NCI-H1417 (cell line): ENCODE measurements around the gene SYNGR1.
A peak's percentile ranks its signal among the peaks of the same experiment; 100 is the strongest.

Source experiments
- DNase-seq, 3 experiments: peaks; one replicate each; lab custom pipeline; 2025; lab: John Stamatoyannopoulos, UW

The SYNGR1 gene

DNA sequence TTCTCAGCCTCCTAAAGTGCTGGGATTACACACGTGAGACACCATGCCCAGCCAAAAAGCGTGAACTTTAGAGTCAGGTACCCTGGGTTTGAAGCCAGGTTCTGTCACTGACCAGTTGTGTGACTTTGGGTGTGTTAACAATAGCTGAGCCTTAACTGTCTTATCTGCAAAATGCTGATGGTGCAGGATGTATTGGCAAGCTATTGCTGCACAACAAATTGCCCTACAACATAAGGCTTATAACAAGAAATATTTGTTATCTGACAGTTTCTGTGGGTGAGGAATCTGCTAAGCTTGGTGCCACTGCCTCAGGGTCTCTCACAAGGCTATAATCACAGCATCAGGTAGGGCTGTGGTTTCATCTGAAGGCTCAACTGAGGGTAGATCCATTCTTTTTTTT lies 21.9 kb downstream of the SYNGR1 start:
- no peak for DNase-seq

DNA sequence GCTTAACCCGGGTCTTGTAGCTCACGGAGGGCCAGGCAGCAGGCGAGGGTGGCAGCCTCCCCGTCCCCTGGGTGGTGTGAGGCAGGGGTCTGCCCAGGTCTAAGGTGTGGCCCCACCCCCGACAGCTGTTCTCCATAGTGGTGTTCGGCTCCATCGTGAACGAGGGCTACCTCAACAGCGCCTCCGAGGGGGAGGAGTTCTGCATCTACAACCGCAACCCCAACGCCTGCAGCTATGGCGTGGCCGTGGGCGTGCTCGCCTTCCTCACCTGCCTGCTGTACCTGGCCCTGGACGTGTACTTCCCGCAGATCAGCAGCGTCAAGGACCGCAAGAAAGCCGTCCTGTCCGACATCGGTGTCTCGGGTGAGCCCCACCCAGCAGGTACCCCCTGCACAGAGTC lies 24.4 kb downstream of the SYNGR1 start:
- DNase-seq = no peak

DNA sequence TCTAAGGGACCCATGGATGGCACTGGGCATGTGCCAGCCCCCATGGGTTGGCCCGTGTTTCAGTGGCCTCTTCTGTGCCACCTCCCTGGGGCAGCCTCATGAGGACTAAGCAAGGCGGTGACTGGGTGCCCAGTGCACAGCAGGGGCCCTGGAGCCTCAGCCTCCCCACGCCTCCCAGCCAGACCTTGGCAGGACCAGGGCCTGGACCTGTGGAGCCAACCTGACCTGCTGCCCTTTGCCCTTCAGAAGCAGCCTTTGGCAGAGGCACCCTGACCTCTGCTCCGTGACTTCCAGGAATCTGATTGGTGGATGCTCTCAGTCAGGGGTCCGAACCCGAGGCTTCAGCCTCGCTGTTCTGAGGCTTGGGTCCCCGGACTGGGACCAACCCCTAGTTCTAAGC lies 25.0 kb downstream of the SYNGR1 start:
- no peak for DNase-seq

DNA sequence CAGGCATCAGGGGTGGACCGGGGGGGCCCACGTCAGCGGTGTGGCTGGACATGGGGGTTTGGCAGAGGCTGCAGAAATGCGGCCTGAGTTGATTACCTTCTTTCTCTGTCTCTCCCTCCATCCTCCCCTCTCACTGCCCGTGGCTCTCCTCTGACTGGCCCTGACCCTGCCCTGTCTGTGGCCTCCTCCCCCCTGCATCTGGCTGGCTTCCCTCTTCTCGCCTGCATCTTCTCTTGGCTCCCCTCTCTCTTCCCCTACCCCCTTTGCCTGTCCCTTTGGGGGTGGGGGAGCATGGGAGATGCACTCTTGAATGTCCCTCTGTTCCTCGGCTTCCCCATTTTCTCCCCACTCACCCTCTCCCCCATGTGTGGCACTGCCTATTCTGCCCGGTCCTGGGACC lies 25.9 kb downstream of the SYNGR1 start:
- no peak for DNase-seq

DNA sequence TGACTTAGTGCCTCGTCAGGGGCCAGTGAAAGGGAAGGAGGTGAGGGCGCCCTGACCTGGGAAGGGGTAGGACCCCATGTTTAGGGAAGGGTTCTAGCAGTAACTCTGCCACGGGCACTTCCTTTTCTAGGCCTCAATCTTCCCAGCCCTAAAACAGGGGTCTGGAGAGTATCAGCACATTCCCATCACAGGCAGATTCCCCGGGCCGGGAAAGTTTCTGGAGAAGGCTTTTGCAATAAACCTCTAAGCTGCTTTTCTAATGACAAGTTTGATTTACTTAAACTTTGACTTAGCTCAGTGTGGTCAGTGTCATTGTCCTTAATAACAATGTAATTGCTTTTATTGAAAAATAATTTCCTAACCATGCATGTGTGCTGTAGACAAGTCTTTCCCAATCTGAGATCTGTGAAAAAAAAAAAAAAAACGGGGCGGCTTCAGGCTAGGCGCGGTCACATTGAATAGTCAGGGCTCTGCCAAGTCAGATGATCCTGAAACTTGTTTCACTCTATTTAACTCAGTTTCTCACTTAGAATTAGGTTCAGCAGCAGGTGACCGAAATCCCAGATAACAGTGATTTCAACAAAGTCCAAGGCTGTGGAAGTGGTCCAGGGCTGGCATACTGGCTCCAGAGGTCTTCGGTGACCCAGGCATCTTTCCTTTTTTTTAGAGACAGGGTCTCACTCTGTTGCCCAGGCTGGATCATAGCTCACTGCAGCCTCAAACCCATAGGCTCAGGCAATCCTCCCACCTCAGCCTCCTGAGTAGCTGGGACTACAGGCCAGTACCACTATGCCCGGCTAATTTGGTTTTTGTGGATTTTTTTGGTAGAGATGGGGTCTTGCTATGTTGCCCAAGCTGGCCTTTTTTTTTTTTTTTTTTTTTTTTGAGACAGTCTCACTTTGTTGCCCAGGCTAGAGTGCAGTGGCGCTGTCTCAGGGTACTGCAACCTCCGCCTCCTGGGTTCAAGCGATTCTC lies 30.3 kb downstream of the SYNGR1 start:
- DNase-seq = no peak

DNA sequence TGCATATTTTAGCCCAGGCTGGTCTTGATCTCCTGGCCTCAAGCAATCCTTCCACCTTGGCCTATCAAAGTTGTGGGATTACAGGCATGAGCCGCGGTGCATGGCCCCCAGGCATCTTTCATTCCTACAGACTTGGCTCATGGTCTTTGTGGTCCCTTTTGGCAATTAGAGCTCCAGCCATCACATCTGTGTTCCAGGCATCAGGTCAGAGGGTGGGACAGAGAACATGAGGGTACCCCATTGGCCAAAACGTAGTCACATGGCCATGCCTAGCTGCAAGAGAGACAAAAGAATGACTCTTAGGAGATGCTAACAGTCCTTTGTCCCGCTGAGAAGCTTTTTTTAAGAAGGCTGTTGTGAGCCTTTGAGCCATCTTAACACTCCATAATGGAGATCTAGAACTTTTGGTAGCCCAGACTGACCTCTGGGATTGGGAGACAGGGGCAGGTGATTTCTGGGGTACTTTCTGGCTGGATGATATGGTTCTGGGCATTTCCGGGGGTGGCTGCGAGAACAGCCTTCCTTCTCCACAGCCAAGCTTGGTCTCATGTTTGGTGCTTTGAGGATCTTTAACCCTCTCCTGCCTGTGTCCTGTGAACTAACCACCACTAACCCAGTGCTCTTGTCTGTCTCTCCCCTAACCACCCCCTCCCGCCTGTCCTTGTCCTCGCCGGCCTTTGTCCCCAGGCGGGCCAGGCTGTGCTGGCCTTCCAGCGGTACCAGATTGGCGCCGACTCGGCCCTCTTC lies 31.4 kb downstream of the SYNGR1 start:
- DNase-seq = no peak

DNA sequence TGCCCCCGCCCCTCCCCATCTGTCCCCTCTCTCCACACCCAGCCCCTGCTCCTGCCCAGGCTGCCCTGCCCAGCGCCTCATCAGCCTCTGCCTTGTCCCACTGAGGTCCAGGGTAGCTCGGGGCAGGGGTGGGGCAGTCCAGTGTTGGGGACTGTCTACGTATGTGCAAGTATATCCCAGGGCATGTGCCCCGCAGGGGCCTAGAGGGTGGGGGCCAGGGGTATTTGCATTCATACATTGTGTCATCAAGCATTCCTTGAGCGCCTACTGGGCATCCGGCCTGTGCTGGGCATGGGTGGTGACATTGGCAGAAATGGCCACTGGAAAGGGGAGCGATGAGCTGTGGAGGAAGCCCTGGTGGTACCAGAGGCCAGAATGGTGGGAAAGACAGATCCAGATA lies 32.1 kb downstream of the SYNGR1 start:
- DNase-seq = no peak

DNA sequence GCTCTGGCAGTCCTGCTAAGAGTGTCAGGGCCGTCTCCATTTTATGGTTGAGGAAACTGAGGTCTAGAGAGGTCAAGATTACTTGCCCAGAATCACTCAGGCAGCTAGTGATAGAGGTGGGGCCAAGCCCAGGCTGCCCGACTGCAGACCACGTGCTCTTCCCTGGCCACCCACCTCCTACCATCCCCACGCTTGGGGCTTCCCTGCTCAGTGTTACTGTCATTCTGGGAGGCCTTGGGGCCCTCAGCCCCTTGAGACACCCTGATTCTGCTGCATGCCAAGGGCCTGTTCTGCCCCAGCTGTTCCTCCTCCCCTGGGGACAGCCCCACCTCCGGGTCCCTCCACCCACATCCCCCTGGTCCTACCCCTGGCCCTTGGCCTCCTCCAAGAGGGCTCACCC lies 32.6 kb downstream of the SYNGR1 start:
- no peak for DNase-seq

DNA sequence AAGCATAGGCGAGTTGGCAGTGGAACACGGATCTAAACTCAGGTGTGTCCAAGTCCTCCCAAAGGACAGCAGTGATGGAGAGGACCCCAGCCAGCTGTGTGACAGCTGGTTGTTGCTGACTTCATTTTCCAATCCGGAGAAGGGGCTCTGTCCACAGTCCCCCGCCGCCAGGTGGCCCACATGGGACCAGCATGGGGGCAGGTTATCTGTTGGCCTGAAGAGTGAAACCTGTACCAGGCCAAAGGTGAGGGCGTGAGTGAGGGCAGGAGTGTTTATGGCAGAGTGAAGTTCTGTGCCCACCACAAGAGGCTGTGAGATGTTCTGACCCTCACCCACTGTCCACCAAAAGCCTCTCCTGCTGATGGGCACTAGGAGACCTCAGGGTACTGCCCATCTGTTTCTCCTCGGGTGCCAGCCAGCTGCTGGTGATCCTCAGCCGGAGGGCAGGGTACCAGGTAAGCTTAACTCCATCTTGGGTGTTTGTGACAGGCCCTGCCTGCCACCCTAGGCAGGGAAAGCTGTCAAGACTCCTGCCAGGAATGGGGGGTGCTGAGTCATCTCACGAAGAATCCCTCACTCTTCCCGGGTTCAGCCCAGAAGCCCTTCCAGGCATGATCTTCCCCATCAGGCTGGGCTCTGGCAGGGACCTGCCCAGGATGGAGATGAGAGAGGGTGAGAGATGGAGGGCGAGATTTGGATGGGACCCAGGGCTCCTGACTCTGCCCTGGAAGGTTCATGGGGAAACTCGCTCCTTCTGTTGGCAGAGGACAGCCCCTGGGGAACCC lies 34.2 kb downstream of the SYNGR1 start:
- DNase-seq = no peak

DNA sequence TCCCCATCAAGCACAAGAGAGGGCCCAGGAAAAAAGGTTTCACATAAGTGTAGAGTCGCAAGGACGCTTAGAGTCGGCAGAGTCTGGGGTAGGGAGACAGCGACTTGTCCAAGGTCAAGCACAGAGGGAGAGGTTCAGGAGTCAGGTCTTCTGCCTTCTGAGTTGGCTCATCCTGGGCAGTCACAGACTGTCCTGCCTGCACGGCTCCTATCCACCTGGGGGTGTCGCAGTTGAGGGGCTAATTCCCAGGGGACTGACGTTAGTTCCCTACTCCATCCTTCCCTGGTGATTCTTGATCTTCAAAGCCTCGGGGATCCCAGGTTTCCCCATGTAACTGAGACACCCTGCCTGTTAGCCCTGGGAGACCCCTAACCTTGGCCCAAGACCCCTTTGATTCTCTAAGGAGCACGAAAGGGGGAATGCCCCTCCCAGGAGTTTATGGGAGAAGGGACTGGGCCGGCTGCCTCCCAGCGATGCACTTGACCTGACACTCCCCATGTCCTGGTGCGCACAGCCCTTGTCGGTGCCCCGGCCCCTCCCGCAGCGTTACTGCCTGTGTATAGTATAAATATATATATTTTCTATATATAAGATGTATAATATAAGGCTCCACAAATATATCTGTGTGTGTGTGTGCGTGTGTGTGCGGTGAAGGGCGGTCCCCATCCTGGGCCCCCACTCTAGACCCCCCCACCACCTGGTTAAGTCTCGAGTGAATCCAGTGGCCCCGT lies 35.1 kb downstream of the SYNGR1 start:
- DNase-seq = no peak

DNA sequence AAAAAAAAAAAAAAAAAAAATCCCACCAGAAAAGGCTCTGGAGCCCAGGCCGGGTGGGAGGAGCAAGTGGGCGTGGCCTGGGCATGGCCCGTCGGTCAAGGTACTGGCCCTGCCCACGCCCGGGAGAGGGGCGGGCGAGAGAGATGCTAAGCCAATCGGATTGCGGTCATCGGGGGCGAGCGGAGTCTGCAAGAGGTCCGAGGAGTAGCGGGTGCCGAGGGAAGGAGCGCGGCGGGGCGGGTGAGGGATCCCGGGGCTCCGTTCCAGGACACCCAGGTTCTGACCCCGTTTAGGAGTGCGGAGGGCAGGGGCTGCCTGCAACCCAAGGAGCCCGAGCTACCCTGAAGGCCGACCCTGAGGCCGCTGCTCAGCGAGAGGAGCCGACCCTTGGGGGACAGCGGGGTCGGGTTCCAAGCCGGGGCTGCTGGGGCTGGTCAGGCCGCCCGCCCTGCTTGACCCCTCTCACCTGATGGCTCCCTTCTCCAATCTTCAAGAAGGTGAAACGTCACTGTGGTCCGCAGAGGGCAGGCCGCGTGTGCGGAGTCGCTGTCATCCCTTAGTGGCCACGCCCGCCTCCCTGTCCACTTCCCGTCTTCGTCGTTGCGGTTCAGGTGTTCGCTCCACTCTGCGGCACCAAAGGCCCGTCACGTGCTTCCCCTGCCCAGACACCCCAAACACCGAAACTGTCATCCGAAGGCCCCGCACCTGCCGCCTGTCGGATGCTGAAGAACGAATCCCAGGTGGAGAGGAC lies 38.6 kb downstream of the SYNGR1 start:
- DNase-seq = peak; percentile 29 to 70 (median 60)

DNA sequence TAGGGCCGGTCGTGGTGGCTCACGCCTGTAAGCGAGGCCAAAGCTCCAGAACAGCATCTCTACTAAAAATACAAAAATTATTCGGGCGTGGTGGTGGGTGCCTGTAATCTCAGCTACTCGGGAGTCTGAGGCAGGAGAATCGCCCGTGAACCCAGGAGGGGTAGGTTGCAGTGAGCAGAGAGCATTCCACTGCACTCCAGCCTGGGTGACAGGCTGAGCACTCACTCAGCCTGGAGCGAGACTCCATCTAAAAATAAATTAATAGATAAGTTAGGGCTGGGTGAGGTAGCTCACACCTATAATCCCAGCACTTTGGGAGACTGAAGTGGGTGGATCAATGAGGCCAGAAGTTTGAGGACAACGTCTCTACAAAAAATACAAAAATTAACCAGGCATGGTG lies 39.6 kb downstream of the SYNGR1 start:
- no peak for DNase-seq

DNA sequence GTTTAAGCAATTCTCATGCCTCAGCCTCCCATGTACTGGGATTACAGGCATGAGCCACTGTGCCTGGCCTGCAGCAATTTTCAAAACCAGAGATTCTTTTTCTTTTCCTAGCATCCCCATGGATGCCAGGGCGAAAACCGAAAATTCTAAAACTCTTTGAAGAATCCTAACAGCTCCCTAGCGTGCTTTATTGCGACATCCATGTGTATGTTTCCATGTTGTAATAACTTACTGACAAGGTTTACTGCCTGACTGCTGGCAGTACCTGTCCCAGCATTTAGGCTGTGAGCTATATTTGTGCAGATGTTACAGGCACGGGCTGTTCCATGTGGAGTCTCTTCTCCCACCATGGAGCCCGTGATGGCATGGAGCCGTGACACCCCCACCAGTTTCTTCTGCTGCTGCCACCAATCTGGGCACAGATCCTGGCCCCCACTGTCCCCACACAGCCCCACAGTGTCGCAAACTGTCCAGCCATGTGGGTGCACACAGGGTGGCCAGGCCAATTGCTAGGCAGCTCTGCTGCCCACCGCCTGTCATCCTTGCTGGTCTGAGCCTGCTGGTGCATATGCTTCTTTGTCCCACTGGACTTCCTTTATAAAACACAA lies 42.7 kb downstream of the SYNGR1 start:
- no peak for DNase-seq

DNA sequence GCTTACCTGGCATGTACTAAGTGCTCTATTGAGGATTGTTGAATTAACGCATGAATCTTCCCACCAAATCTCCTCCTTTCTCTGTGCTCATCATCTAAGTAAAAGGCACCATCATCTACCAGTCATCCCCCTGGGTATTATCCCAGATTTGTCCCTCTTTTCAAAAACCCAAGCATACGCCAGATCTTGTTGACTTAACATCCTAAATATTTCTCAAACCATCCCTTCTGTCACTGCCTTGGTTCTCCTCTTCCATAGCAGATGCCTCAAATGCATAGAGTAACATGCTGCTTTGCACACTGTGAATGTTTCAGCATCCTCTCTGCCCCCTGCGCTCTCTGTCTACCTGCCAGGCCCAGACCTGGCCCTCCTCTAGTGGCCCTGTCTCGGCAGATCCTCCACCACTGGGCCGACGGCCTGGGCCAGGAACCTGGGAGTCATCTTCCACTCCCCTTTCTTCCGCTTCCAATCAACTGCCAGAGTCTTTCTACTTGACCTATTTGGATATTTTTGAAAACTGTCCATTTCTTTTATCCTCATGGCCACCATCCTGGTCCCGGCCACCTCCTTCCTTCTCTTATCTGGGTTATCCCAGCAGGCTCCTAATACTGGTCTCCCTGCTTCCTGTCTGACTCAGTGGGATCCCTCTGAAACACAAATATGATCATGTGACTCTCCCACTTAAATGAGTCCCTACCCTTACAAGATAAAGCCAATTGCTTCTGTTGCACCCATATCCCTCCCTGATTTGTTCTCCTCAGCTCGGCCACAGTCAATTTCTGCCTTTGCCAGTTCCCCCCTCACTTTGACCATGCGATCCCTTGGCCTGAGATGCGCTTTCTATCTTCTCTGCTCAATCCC lies 46.4 kb downstream of the SYNGR1 start:
- DNase-seq = no peak

DNA sequence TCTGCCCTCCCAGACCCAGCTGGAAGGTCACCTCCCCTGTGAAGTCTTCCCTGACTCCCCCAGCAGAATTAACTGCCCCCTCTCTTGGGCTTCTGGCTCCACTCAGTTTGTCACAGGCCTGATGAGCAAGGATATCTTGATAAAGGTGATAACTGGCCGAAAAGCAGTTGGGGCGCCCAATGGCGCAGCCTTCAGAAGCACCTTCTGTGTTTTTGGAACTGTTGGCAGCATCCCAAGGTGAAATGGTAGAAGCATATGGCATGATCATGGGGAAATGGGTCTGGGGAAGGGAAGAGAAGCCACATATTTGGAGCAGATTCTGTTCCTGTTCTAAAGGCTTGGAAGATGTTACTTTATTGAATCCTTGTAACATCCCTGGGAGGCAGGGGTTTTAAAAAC lies 47.0 kb downstream of the SYNGR1 start:
- DNase-seq = no peak

DNA sequence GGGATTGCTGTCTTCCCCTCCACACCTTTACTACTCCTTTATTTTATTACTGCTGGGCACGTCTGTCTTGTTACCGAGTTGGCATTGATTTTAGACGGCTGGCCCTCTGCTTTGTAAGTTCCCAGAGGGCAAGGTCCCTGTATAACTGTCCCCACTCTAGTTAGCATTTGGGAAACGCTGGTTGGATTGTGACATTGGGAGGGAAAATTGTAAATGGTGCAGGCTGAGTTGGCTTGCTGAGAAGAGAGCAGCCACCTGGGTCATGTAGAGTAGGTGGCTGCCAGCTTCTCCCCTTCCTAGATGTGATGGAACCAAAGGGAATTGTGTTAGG lies 51.5 kb downstream of the SYNGR1 start:
- DNase-seq = no peak

DNA sequence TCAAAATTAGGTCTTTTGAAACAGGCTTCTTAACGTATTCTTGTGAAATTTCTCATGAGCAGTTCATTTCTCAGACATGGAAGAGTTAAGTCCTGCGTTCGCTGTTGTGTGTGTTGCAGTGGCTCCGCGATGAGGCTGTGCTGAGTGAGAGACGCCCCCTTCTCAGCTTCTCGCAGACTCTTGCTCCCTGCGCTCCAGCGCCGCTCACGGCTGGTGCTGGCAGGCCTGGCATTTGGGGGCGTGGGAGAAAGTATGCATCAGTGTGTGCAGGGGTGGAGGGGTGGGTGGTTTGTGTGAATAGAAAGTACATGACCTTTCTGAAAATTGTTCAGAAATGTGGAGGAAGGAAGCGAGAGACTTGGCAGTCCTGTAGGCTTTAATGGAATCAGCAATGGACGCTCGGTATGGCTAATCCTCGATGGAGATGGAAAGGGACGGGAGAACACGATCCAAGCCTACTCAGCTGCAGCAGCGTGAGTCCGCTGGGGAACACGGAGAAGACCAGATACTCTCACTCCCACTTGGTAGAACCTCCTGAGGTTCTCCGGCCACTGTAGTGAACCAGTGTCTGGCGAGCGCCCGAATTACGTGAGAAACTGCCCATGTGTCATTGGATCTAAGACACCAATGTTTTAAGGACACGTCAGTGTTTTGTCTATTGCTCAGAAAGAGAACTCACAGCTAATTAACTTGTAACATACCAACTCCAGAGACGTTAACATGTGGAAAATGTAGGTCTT lies 55.7 kb downstream of the SYNGR1 start:
- DNase-seq = no peak

DNA sequence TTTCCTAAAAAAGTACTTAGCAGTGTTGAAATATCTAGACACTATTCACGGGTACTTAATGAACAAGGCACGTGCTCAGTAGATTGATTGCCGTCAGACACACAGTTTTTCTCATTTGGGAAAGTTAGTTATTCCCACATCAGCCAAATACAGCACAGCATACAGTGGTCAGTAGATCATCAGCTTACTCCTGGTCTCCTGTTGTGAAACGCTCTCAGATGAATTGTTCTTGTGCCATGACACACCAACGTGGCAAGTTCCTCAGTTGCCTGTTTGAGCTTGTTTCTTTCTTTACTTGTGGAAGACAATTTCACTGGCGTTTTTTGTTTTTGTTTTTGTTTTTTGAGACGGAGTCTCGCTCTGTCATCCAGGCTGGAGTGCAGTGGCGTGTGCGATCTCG lies 58.4 kb downstream of the SYNGR1 start:
- no peak for DNase-seq

DNA sequence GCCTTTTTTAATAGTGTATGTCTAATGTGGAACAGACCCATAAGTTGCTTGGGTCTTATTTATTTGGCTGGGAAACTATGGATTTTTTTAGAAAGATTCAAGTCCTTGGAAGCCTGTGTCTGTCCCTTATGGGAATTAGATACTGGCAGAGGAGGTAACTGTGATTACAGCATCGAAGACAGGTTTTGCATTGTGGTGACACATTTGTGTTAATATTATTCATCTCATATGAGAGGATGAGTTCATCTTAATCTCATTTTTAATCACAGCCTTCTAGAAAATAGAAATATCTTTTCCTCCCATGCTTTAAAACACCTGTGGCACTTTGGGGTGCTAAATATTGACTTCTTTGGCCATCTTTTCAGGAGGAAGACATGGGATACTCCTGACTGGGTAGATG lies 59.0 kb downstream of the SYNGR1 start:
- no peak for DNase-seq
